Measurements from ENCODE around the gene NXPH1.

DNA sequence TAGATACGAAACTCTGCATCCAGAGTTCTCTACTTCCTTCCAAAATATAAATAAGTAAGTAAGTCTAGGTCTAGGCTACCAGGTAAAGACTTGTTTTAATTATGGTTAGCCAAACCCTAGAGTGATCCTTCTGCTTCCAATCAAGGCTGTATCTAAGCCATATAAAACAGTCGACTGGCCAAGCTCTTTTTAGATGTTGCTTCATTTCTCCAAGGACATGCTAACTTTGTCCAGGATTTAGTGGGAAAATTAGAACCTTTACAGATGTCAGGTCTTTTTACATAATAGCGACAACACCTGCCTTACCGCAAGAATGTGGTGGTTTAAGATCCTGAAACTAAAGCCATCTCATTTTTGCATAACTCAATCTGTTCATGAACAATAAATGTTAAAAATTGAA lies 156.8 kb downstream of the NXPH1 start:
- TF ChIP-seq, protein P1, sequence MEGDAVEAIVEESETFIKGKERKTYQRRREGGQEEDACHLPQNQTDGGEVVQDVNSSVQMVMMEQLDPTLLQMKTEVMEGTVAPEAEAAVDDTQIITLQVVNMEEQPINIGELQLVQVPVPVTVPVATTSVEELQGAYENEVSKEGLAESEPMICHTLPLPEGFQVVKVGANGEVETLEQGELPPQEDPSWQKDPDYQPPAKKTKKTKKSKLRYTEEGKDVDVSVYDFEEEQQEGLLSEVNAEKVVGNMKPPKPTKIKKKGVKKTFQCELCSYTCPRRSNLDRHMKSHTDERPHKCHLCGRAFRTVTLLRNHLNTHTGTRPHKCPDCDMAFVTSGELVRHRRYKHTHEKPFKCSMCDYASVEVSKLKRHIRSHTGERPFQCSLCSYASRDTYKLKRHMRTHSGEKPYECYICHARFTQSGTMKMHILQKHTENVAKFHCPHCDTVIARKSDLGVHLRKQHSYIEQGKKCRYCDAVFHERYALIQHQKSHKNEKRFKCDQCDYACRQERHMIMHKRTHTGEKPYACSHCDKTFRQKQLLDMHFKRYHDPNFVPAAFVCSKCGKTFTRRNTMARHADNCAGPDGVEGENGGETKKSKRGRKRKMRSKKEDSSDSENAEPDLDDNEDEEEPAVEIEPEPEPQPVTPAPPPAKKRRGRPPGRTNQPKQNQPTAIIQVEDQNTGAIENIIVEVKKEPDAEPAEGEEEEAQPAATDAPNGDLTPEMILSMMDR (IDR thresholded peaks at IDR 0.05): no peak
- no peak for TF ChIP-seq POLR2A (IDR thresholded peaks at IDR 0.05)
